CD4-positive, alpha-beta T cell treated with Interleukin-15 for 1 hour (primary cell): ENCODE data around the gene MYO1B.

Experiments
- DNase-seq: peaks from one replicate; pipeline ENCODE4 v3.0.0-alpha.2; 2020

Gene MYO1B

DNA sequence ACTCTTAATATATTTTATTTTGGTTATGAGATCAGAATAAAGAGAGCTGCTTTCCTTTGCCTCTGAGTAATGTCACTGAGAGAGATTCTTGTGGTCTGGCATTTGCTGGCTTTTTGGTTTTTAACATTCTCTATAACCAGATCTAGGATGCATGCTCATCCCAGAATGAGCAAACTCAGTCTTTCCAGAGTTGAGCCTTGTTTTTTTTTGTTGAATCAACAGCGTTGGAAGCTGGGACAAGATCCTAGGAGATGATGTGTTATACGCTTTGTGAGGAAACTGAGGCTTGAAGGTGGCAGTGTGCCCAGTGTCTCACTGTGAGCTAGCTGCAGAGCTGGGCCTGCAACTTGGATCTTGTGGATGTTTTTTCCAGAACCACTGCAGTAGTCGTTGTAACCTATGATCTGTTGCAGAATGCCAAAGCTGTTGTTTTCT is 19.5 kb downstream of the MYO1B start:
- no peak for DNase-seq

DNA sequence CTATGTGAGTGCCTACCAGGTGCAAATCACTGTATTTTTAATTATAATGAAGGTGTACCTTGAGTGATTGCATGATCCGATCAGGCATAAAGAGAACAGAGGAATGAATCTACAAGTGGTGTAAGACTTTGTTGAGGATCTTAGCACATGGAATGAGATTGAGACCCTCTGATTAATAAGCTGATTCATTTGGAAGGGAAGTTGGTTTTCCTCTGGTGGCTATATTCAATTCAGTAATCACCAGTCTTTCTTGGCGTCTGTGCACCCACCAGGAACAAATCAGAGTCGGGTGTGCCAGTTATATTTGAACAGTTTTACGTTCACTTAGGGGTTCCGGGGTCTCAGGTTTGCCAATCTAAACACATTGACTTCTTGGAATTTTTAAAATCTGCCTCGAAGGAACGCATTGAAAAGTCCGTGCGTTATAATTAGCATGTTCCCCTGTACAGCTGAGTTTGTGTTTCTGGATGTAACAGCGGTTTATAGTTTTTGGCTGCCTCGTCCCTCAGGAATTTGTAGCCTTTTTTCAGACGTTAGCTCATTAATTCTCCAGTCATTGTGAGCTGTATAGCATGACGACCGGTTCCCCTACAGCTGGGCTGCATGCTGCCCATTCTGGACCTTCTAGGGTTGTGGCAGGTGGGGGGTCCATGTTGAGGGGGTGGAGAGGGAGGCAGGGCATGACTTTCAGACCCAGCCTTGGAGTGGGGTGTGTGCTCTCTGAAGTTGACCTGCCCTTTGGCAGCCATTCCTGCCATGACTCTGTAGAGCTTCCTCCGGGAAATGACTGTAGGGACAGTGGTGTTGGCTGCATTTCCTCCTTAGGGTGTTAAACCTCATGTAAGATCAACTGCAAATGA is 20.3 kb downstream of the MYO1B start:
- DNase-seq = no peak

DNA sequence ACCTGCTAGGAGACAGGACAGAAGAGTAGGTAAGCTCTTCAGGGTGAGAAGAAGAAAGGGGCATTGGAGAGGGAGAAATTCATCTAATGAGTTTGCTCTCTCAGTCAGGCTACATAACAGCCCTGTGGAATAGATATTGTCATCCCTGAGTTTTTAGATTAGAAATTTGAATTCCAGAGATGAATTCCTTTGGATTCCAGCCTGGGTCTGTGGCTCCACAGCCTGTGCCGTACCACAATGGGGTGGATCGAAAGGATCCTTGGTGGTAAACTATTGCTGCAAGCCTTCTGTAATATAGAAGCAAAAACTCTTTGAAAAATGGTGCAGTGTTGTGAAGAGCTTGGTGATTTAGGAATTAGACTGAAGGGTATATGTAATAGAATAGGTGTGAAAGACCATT is 21.0 kb downstream of the MYO1B start:
- no peak for DNase-seq

DNA sequence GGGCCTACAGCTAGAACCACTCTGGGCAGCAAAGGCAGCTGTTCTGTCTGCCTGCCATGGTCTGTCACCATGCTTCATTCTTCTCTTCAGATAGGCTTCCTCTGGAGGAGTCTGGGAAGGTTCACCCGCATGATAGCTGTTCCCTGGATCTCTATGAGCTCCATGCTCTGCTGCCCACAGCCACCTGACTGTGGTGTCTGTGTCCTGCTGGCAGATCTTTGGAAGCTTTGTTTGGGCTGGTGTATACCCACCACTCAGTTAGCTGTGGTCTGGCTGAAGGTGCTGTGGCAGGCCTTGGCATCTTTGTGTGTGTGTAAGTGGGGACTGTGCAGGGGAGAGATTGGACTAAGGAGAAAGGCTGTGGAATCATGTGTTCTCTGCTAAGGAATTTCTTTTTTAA is 23.4 kb downstream of the MYO1B start:
- DNase-seq = no peak

- DNase-seq = no peak
These were observed 25.3 kb downstream of the MYO1B start for GRCh38 chr2:191270306-191271161.

DNA sequence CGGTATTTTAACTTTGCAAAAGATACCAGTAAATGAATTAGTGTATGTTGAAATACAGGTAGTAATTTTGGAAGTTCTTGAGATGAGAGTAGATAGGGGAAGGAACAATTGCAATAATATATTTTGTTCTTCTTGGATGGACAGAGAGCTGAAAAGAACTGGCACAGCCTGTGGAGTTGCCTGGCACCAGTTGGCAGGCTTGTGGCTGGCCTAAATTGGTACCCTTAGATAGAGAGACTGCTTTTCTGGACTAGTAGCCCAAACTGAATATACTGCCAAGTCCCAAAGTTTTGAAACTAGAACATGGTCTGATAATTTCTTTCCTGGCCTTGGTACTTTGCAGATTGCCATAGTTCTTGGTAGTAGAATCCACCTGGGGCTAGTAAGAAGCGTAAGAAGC is 26.9 kb downstream of the MYO1B start:
- DNase-seq = no peak

- no peak for DNase-seq
These were observed 29.2 kb downstream of the MYO1B start for GRCh38 chr2:191274413-191274815.

DNA sequence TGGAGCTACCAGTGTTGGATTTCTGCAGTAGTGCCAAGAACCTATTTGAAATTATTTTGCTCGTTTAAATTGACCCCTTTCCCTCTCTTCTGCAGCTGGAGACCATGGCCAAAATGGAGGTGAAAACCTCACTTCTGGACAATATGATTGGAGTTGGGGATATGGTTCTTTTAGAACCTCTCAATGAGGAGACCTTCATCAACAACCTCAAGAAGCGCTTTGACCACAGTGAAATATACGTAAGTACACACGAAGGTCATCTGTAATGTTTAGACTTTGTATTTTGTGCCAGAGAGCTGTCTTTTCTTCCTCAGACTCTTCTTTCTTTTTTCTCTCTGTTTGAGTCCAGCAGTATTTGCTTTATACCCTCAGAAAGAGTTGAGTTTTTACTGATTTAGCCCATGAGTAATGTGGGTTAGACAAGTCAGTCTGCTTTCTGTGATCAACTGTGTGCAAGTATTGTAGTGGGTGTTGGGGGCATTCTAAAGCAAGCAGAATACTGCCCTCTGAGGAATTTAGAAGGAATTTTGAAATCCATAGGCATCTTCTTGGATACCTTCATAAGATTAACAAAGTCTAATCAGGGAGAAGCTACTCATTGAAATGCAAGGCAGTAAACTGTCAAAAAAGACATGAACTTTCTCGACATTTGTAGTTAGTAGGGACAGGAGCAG is 31.7 kb downstream of the MYO1B start:
- no peak for DNase-seq

DNA sequence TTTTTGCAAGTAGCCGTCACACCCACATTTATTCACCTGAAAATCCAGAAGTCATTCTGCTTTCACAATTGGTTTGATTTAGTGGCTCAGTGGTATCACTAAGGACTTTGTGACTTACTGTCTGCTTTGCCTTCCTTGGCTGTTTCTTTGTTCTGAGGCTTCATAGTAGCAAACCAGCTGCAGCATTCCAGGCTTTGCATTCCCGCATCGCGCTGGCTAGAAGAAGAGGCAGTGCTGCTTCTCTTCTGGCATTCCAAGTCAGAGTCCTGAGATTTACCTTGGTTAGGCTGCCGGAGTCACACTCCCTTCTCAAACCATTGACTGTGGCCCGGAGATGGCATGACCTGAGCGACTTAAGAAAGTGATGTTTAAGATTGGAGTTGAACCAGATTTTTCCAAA is 35.1 kb downstream of the MYO1B start:
- no peak for DNase-seq

- DNase-seq = no peak
These were observed 35.9 kb downstream of the MYO1B start for GRCh38 chr2:191280834-191281756.

GRCh38 chr2:191285252-191285651 is 40.0 kb downstream of the MYO1B start:
- DNase-seq = no peak

DNA sequence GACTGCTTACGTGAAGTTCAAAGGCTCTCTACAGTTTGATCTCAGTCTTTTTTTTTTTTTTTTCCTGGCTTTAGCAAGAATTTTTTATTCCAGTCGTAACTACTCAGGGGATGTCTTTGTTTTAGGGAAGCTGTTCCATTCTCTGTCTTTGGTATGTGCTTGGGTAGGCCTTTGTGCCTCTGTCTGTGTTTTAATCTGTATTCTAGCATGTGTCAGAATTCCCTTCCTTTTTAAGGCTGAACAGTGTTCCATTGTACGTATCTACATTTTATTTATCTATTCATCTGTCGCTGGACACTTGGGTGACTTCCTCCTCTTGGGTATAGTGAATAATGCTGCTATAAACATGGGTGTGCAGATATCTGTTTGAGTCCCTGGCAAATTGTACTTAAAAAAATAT is 42.6 kb downstream of the MYO1B start:
- DNase-seq = no peak

DNA sequence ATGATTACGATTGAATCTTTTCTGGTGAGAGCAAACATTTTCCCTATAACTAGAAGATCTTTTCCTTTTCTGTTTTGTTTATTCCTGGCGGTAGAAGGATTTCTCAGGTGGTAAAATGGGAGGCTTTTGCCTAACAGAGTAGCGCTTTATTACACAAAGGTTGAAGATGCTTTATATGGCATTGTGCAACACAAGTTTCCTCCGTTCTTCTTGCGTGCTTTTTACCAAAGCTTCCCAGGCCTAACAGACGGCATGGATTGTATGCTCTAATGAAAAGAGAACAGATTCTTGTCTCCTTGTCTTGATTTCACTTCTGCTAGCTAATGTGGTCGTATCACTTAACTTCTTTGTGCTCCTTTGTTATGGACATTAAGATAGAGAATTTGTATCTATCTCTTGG is 43.8 kb downstream of the MYO1B start:
- no peak for DNase-seq

DNA sequence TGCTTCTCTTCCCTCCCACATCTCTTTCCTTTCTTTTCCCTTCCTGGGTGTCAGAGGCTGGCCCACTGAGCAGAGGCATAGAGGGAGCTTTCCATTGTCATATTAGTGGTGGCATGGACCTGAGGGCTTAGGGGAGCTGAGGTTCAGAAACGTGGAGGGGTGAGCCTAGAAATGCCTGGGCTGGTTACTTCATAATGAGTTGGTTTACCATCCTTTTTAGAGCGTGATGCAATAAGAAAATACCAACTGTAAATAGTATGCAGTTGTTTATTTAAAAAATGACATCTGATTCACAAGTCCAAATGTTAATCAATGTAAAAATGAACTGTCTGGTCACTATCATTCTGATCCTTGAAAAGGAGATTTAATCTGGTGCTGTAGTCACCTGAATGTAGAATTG is 46.3 kb downstream of the MYO1B start:
- DNase-seq = no peak

GRCh38 chr2:191292869-191293268 is 47.7 kb downstream of the MYO1B start:
- DNase-seq = no peak

DNA sequence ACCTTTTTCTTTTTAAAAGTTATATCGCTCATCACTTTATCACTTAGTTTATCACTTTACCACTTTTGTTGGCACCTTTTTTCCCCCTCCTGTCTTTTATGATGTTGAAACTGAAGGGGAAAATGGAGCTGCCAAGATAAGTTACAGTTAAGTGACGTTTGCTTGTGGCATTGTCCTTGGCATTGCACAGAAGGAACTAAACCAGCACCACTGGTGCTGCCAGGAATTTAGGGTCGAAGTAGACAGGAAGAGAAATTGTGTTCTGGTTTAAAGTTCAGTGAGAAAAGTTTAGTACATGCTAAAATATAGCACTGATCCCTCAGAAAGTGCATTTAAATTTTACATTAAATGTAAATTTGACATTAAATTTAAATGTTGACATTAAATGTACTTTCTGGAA is 49.9 kb downstream of the MYO1B start:
- DNase-seq = no peak

DNA sequence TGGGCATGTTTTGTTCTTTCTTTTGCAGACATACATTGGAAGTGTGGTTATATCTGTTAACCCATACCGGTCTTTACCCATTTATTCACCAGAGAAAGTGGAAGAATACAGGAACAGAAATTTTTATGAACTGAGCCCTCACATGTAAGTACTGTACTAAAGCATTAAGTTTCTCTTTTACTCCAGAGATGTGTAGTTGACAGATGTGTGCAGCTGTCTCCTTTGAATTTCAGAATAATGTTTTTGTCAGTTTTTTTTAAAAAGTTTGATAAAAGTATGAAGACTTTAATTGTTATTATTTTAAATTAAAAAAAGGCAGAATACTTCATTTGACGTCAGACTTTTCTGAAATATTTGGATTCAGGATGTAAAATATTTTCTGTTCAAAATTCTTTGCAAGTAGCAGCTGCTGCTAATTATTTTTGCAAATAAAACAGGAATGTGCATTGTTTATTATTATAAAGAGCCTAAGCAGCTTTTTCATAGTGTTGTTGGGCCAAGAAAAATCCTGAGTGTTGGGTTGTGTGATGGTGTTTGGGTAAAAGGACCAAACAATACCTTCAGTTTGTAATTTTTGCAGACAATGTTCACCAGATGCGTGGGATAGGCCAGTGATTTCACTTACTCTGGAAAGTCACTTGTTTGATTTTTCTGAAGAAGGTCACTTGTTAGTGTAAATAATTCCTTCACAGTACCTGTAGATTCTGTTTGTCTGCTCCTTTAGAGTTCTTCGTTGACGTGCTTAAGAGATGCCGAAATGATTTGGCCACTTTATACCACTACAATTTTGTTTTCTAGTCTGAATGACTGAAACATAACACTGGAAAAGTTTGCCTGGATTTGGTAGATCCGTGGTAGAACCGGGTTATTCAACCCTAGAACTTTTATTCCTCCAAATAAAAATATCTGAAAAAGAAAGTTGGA is 51.1 kb downstream of the MYO1B start:
- DNase-seq = no peak

- DNase-seq = no peak
These were observed 51.8 kb downstream of the MYO1B start for GRCh38 chr2:191297033-191297432.

DNA sequence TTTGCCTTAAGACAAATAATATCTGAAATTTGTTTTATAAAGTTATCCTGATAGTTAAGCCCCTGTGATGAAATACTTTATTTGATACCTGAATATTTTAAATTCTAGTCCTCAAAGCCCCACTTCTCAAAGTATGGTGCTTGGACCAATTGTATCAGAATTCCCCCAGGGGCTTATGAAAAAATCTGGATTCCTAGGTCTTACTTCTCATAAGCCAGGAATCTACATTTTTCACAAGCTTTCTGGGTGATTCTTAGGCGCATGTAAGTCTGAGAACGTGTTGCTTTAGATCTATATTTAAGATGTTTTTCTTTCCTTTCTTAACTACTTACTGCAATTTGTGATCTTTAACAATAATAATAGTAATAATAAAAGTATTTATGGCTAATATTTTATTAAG is 53.1 kb downstream of the MYO1B start:
- no peak for DNase-seq

DNA sequence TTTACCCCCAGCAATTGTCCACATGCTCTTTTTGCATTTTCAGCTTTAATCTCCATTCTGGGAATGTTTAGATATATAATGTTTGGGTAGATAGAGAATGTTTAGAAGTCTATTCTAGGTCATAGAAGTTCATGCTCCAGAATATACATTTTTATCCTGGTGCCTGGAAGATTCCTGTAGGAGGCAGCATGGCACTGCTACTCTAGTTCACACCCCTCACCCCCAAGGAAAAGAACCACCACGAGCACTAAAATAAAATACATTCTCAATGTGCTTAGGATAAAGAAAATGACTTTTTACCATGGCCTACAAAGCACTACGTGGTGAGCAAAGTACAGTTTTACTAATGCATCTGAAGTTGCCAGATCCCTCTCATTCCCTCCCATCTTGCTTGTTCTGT is 53.8 kb downstream of the MYO1B start:
- no peak for DNase-seq

DNA sequence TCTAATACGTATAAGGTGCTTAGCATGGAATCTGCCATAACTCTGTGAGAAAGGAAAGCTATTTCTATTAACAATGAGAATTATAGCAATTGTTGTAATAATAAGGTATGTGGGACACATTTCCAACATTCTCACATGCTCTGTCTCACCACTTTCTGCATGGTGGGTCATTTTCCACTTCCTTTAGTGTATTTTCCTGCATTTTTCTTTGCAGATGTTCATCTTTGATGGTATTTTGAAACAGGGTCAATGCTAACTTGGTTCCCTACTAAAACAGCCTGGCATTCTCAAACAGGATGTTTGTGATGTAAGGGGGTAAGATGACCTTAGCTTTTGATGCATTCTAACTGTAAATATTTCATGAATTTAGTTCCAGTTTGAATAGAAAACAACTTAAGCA is 54.7 kb downstream of the MYO1B start:
- DNase-seq = no peak
